ENCODE measurements around the gene PDE4DIP.
"Not testable (repeated sequence)": the region's sequence is repeated elsewhere in the genome, so short reads cannot be mapped to it uniquely, and the experiment has no call there.

PDE4DIP gene

GRCh38 chr1:148900026-148900425 lies 55.8 kb downstream of the PDE4DIP start:
- H2AFZ ChIP-seq; H3K27ac ChIP-seq; H3K9ac ChIP-seq; H3K36me3 ChIP-seq (ENCODE audit: control insufficient read depth, insufficient read depth, low read length); H3K27me3 ChIP-seq (ENCODE audit: control insufficient read depth, insufficient read depth, low read length); H3K4me3 ChIP-seq (ENCODE audit: low read depth, low read length); H3K9me3 ChIP-seq (ENCODE audit: control insufficient read depth, low read length); H3K4me2 ChIP-seq (ENCODE audit: low read length); H3K79me2 ChIP-seq; H3K4me1 ChIP-seq: not testable (repeated sequence)

GRCh38 chr1:148900691-148901090 lies 56.5 kb downstream of the PDE4DIP start:
- H3K9ac ChIP-seq; H3K9me3 ChIP-seq (ENCODE audit: control insufficient read depth, low read length); H2AFZ ChIP-seq; H3K4me1 ChIP-seq; H3K4me2 ChIP-seq (ENCODE audit: low read length); H3K27me3 ChIP-seq (ENCODE audit: control insufficient read depth, insufficient read depth, low read length); H3K4me3 ChIP-seq (ENCODE audit: low read depth, low read length); H3K79me2 ChIP-seq; H3K36me3 ChIP-seq (ENCODE audit: control insufficient read depth, insufficient read depth, low read length): not testable (repeated sequence)
- H3K27ac ChIP-seq, result peak overlapping the region; percentile 39

GRCh38 chr1:148901150-148901952 lies 57.1 kb downstream of the PDE4DIP start:
- H3K27me3 ChIP-seq (ENCODE audit: control insufficient read depth, insufficient read depth, low read length); H3K9ac ChIP-seq; H3K36me3 ChIP-seq (ENCODE audit: control insufficient read depth, insufficient read depth, low read length); H3K4me3 ChIP-seq (ENCODE audit: low read depth, low read length); H3K4me2 ChIP-seq (ENCODE audit: low read length); H3K4me1 ChIP-seq; H3K9me3 ChIP-seq (ENCODE audit: control insufficient read depth, low read length); H2AFZ ChIP-seq; H3K79me2 ChIP-seq: not testable (repeated sequence)
- H3K27ac ChIP-seq, result peak overlapping the region; percentile 39

- not testable (repeated sequence) for H3K4me1 ChIP-seq; H3K4me2 ChIP-seq (ENCODE audit: low read length); H3K36me3 ChIP-seq (ENCODE audit: control insufficient read depth, insufficient read depth, low read length); H3K27me3 ChIP-seq (ENCODE audit: control insufficient read depth, insufficient read depth, low read length); H3K9ac ChIP-seq; H3K27ac ChIP-seq; H3K79me2 ChIP-seq; H3K4me3 ChIP-seq (ENCODE audit: low read depth, low read length); H3K9me3 ChIP-seq (ENCODE audit: control insufficient read depth, low read length); H2AFZ ChIP-seq
These were observed 57.7 kb downstream of the PDE4DIP start for GRCh38 chr1:148901953-148902341.

GRCh38 chr1:148909219-148909826 lies 65.1 kb downstream of the PDE4DIP start:
- not testable (repeated sequence) for H3K9me3 ChIP-seq (ENCODE audit: control insufficient read depth, low read length); H3K4me1 ChIP-seq; H3K9ac ChIP-seq; H2AFZ ChIP-seq; H3K27me3 ChIP-seq (ENCODE audit: control insufficient read depth, insufficient read depth, low read length); H3K4me3 ChIP-seq (ENCODE audit: low read depth, low read length); H3K36me3 ChIP-seq (ENCODE audit: control insufficient read depth, insufficient read depth, low read length); H3K4me2 ChIP-seq (ENCODE audit: low read length); H3K27ac ChIP-seq; H3K79me2 ChIP-seq

GRCh38 chr1:148911303-148911928 lies 67.2 kb downstream of the PDE4DIP start:
- not testable (repeated sequence) for H3K36me3 ChIP-seq (ENCODE audit: control insufficient read depth, insufficient read depth, low read length); H3K9ac ChIP-seq; H3K4me3 ChIP-seq (ENCODE audit: low read depth, low read length)

GRCh38 chr1:148916222-148916621 lies 72.0 kb downstream of the PDE4DIP start:
- H3K4me1 ChIP-seq; H2AFZ ChIP-seq; H3K79me2 ChIP-seq; H3K4me3 ChIP-seq (ENCODE audit: low read depth, low read length); H3K9ac ChIP-seq; H3K27me3 ChIP-seq (ENCODE audit: control insufficient read depth, insufficient read depth, low read length); H3K4me2 ChIP-seq (ENCODE audit: low read length); H3K36me3 ChIP-seq (ENCODE audit: control insufficient read depth, insufficient read depth, low read length); H3K27ac ChIP-seq; H3K9me3 ChIP-seq (ENCODE audit: control insufficient read depth, low read length): not testable (repeated sequence)

More at GRCh38 chr1:148911303-148911928, 67.2 kb downstream of the PDE4DIP start:
- not testable (repeated sequence) for H3K27me3 ChIP-seq (ENCODE audit: control insufficient read depth, insufficient read depth, low read length); H3K9me3 ChIP-seq (ENCODE audit: control insufficient read depth, low read length); H3K27ac ChIP-seq; H3K4me1 ChIP-seq; H3K79me2 ChIP-seq; H3K4me2 ChIP-seq (ENCODE audit: low read length); H2AFZ ChIP-seq

GRCh38 chr1:148916695-148917348 lies 72.6 kb downstream of the PDE4DIP start:
- not testable (repeated sequence) for H3K4me3 ChIP-seq (ENCODE audit: low read depth, low read length); H3K27ac ChIP-seq; H3K4me2 ChIP-seq (ENCODE audit: low read length); H3K36me3 ChIP-seq (ENCODE audit: control insufficient read depth, insufficient read depth, low read length); H3K27me3 ChIP-seq (ENCODE audit: control insufficient read depth, insufficient read depth, low read length); H3K9me3 ChIP-seq (ENCODE audit: control insufficient read depth, low read length); H2AFZ ChIP-seq; H3K79me2 ChIP-seq; H3K9ac ChIP-seq; H3K4me1 ChIP-seq

GRCh38 chr1:148918836-148919447 lies 74.7 kb downstream of the PDE4DIP start:
- not testable (repeated sequence) for H3K27me3 ChIP-seq (ENCODE audit: control insufficient read depth, insufficient read depth, low read length); H3K9ac ChIP-seq; H3K79me2 ChIP-seq; H2AFZ ChIP-seq; H3K4me1 ChIP-seq; H3K36me3 ChIP-seq (ENCODE audit: control insufficient read depth, insufficient read depth, low read length); H3K4me3 ChIP-seq (ENCODE audit: low read depth, low read length); H3K4me2 ChIP-seq (ENCODE audit: low read length); H3K9me3 ChIP-seq (ENCODE audit: control insufficient read depth, low read length)
- peak overlapping the region; percentile 36 for H3K27ac ChIP-seq

GRCh38 chr1:148921047-148921446 lies 76.8 kb downstream of the PDE4DIP start:
- not testable (repeated sequence) for H3K4me2 ChIP-seq (ENCODE audit: low read length); H3K4me3 ChIP-seq (ENCODE audit: low read depth, low read length); H3K9ac ChIP-seq; H3K9me3 ChIP-seq (ENCODE audit: control insufficient read depth, low read length); H2AFZ ChIP-seq; H3K4me1 ChIP-seq; H3K27ac ChIP-seq; H3K27me3 ChIP-seq (ENCODE audit: control insufficient read depth, insufficient read depth, low read length); H3K79me2 ChIP-seq; H3K36me3 ChIP-seq (ENCODE audit: control insufficient read depth, insufficient read depth, low read length)
